Measurements from ENCODE around the gene C17orf67. TPM values are rescaled to one million over a fixed set of nuclear protein-coding genes. Genes with fewer than 3 reads are reported as not detected.

C17orf67 gene, protein sequence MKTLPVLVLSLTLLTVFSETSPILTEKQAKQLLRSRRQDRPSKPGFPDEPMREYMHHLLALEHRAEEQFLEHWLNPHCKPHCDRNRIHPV
- 0.17 TPM in 1 of 2 replicates, not detected in the other for total RNA-seq (2014; rRNA removed; shearing (Covaris generic))

DNA sequence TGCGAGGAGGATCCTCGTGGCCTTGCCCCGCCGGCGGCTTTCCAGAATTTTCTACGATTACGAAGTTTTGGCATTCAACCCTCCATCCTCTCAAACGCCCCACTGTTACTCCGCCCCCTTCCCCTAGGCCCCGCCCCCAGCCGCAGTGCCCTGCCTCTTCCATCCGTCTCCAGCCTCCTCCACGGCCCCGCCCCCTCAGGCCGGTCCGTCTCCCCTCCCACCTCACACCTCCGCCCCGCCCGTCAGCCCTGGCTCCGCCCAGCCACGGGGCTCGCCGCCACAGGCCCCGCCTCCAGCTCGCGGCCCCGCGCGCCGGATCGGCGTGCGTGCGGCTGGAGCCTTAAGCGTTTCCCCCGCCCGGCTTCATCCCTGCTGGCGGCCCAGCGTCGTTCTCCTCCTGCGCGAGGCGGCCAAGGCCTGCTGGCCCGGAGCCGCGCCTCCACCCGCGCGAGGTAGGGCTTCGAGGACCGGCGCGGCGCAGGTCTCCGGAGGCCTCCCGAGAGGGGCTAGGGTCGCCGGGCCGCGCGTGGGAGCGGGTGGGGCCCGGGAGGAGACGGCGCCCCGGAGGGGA lies at the start of gene C17orf67, which contains the start of gene DGKE:
Gene C17orf67, minus strand, starts transcription at position 112 of the 571 bp plus-strand sequence. CDS start 18,110 bp downstream, outside the sequence.
Gene DGKE, plus strand, starts transcription at position 343 of the 571 bp plus-strand sequence. CDS start 645 bp downstream, outside the sequence.
- DNase-seq (ENCODE audit: low read depth): peak; percentile 95

DNA sequence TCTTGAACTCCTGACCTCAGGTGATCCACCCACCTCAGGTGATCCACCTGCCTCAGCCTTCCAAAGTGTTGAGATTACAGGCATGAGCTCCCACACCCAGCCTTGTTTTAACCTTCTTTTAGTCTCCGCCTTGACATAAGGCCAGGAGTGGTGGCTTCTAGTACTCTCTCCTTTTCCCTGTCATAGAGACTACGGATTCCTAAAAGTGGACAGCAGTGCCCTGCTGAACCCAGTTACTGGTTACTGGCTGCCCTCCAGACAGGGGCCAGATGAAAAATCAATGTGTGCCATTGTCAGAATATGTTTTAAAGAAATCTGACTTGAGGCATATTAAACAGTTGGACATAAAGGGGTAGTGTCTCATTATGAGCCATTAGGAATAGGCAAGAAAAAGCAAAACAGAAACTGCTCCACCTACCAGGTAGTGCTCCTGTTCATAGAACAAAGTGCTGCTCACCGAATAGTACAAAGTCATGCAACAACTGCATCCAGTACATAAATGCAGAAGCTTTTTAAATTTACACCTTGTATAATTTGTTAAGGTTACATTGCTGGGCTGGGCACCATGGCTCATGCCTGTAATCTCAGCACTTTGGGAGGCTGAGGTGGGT lies 48.1 kb upstream of the C17orf67 start:
- DNase-seq (ENCODE audit: low read depth): no peak

DNA sequence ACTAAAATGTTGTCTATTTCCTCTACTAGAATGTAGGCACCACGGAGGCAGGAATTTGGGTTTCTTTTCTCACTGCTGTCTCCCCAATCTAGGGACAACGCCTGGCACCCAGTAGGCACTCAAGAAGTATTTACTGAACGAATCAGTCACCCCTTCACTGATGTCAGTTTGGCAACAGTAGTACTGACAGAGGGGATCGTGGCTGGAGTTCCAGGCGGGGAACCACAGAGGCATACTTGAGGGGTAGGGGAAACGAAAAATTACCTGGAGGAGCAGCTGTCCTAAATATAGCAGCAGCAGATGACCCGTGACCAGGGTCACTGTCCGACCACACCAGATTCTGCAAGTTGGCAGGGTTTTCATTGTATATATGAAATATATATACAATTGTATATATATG lies 46.9 kb upstream of the C17orf67 start:
- DNase-seq (ENCODE audit: low read depth): no peak

DNA sequence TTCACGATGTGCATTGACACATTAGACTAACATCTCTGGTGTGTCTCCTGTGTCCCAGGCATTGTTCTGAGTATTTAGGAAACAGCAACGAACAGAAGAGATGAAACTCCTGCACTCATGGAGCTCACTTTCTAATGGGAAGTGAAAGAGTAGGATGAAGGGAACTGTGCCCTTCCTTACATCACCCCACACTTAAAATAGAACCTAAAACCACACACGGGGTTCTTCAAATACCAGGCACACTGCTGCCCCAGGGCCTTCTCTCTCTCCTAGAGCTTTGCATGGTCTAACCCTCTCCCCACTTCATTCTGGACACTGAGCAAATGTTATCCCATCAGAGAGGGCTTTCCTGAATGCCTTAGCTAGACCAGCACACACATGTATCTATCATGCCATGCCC lies 46.4 kb upstream of the C17orf67 start:
- DNase-seq (ENCODE audit: low read depth): no peak

DNA sequence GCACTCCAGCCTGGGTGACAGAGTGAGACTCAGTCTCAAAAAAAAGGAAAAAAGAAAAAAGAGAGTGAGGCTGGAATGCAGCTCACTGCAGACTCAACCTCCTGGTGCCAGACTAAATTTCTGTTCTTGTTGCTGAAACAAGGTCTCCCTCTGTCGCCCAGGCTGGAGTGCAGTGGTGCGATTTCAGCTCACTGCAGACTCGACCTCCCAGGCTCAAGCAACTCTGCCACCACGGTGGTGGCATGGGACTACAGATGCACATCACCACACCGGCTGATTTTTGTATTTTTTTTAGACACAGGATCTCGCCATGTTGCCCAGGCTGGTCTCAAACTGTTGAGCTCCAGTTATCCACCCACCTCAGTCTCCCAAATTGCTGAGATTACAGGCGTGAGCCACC lies 45.6 kb upstream of the C17orf67 start:
- DNase-seq (ENCODE audit: low read depth): no peak

DNA sequence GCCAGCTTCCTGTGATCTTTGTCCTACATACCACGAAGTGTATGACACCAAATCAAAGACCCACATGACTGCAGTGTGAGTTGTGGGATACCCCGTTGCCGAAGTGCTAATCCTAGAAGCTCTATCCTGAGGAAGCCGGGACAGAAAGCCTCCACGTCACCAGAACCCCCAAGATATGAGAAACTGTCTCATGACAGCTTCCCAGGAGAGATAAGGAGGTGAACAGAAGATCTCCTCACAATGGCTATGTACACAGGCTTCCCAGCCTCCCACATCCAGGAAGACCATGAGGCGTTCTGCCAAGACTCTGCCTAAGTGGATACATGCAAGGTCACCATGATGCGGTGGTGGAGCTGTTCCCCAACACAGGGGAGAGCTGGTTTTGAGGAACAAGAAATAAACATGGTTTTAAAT lies 43.1 kb upstream of the C17orf67 start:
- DNase-seq (ENCODE audit: low read depth): no peak

DNA sequence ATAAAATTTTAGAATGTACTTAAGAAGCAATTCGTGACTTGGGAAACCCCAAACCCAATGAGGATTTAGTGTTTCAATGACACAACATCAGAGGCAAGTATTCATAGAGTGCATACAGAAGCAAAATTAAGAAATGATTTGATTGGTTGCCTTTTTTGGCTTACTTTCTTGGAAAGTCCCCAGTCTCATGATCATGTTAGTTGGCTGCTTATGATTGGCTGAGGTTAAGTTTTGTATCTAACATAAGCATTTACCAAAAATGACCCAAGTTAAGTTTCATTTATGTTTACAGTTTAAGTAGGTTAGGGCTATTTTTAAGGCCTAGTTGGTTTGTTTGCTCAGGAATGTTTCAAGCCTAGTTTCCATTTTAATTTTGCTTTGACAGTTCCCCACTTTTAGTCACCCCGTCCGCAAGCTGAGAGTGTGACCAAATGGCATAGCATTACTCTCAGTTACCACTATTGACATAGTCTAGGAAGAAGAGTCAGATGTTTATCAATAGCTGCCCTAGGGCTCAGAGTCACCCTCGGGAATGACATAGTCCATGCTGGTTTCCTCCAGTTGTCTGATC lies 36.4 kb upstream of the C17orf67 start:
- no peak for DNase-seq (ENCODE audit: low read depth)

DNA sequence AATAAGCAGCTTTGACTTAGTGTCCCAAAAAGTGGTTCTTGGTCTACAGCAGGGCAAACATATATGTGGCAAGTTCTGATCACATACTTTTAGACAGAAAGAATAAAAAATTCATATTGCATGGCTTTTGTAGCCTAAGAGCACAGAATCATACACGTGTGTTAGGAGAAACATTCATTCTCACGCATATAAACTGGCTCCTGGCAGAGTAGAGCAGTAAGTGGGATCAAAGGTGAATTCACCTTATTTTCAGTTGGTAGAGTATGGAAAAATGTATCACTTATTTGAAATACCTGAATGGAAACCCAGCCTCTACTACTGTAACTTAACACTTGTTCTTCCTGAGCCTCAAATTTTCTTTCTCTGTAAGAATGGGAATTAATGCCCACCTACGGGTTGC lies 35.0 kb upstream of the C17orf67 start:
- DNase-seq (ENCODE audit: low read depth): no peak

DNA sequence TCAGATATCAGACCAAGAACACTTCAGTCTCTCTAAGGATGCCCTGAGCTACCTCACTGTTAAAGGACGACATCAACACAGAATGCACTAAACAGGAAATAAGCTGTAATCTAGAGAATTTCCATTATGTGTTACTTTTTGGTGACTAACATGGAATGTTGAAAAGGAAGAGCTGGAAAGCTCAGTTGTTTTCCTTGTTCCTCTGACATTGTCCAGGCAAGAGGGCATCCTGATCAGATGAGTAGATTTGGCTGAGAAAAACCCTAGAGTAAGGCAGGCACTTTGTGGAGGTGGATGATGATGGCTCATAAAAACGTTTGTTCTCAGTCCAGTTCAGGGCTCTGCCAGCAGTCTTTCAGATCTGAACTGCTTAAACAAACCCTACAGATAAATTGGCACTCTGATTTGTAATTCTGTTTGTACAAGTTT lies 34.2 kb upstream of the C17orf67 start:
- no peak for DNase-seq (ENCODE audit: low read depth)

DNA sequence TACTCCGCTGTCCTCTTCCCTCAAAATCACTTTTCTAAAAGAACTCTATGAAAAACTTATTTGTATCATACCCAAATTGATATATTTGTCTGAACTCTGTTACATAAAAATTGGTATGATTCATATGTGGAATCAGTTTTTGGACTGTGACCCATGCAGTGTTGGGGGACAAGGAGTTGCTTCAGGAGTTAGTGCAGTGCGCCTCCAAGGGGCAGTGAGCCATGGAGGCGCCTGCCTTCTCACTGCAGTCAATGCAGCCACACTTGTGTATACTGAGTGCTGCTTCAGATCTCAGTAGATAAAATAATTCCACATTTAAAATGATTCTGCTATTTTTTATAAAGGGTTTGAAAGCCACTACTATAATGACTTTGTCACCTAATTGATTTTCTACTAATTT lies 32.8 kb upstream of the C17orf67 start:
- no peak for DNase-seq (ENCODE audit: low read depth)

DNA sequence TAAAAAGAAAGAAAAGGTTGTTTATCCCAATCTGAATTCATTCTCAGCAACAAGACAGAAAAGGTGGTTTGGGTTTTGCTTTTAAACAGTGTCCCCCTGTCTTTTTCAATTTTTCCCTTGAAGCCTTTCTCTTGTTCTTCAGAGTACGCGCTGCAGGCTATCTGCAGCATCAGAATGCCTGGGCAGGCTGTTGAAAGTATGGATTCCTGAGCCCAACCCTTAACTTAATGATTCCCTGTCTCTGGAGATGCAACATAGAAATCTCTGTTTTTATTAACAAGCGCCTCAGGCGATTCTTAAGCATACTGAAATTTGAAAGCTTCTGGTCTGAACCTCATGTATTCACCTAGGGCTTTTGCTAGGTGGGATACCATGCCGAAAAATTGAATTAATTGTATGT lies 32.4 kb upstream of the C17orf67 start:
- no peak for DNase-seq (ENCODE audit: low read depth)

DNA sequence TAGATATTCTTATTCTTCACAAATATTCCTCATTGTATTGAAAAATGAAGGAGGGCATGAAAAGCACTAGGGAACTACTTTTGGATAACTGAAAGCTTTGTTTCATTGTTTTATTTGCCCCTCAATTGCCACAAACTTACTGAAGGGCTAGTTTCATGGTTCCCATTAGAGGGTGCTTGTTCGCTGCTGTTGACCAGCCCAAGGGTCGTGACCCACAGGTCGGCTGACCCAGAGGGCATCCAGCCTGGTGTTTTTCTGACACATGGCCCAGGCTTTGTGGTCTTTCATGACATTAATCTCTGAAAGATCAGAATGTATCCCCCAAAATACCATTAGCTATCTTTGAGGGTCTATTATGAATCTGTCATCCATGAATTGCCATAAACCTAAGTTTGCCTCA lies 30.3 kb upstream of the C17orf67 start:
- DNase-seq (ENCODE audit: low read depth): no peak

DNA sequence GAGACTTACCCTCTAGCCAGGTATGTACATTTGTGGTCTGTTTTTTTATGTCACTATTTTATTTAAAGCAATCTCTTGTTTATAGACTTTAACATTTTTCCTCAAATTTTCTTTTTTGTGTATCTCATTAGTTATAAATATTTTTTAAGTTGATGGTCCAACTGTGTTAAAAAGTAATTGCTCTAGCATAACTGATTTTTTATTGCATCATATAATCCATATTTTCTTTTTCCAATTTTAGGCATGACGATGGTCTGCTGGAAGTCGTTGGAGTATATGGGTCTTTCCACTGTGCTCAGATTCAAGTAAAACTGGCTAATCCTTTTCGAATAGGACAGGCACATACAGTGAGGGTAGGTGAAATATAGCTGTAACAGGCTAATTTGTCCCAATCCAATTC lies 28.2 kb upstream of the C17orf67 start:
- no peak for DNase-seq (ENCODE audit: low read depth)

DNA sequence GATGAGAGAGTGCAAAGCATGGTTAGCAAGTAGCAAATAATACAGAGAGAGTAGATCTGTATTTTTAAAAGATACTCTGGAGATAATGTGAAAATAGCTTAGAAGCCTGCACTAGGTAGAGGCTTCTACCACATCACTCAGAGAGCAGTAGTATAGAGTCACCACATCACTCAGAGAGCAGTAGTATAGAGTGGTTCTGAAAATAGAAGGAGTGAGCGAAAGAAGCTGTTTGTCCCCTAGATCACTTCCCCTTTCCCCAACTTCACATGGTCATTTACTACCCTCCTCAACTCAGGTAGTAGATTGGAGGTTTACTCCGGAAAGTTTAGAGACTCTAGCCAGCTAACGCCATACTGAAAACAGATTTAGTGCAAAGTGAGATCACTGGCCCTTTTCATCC lies 17.3 kb upstream of the C17orf67 start:
- no peak for DNase-seq (ENCODE audit: low read depth)

DNA sequence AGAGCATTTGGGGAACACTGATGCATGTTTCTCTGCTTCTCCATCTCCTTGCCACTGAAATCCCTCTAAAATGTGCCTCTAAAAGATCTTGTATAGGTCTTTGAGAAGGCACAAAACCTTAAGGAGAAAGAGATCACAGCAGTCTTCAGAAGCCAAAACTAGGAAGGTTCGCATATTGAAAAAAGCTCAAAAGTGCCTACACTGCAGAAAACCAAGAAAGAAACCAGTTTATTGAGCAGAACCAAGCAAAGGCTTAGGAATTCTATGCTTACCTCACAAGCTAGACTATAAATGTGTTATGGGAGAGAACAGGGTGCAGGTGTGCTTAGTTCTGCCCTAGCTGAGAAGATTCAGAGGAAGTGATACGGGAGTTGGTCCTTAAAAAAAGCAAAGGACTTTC lies 16.9 kb upstream of the C17orf67 start:
- no peak for DNase-seq (ENCODE audit: low read depth)

DNA sequence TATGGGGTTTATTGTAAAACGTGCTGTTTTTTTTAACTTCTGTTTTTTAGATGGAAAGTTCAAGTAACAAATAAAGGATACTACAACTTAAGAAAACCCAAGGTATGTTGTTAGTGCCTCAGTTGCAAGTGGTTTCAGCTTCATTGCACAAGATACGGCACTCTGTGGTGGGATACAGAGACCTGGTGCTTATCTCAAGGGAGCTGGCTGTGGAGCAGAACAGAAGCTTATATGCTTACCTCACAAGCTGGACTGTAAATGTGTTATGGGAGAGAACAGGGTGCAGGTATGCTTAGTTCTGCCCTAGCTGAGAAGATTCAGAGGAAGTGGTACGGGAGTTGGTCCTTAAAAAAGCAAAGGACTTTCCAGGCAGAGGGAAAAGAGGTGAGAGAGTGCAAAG lies 15.4 kb upstream of the C17orf67 start:
- DNase-seq (ENCODE audit: low read depth): no peak

DNA sequence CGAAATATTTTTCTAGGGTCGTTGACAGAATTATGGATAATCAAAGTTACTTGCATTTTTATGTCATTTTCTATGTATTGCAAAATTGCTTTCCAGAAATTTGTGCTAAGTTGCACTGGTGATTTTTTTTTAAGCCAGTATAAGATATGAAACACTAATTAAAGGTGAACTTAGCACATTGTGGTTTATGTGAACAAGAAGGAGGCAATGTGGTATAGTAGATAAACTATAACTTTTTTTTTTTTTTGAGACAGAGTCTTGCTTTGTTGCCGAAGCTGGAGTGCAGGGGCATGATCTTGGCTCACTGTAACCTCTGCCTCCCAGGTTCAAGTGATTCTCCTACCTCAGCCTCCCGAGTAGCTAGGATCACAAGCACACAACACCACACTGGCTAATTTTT lies 13.4 kb upstream of the C17orf67 start:
- no peak for DNase-seq (ENCODE audit: low read depth)

DNA sequence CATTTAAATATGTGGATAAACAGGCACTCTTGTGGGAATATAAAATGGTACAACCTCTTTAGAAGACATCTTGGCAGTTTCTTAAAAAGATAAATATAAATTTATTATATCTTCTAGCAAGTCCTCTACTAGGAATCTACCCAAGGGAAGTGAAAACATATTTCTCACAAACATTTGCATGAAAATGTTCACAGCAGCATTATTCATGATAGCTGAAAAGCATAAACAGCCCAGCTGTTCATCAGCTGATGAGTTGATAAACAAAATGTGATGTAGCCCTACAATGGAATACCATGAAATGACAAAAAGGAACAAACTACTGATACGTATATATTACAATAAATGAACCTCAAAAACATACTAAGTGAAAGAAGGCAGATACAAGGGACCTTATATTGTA lies 12.2 kb upstream of the C17orf67 start:
- no peak for DNase-seq (ENCODE audit: low read depth)

DNA sequence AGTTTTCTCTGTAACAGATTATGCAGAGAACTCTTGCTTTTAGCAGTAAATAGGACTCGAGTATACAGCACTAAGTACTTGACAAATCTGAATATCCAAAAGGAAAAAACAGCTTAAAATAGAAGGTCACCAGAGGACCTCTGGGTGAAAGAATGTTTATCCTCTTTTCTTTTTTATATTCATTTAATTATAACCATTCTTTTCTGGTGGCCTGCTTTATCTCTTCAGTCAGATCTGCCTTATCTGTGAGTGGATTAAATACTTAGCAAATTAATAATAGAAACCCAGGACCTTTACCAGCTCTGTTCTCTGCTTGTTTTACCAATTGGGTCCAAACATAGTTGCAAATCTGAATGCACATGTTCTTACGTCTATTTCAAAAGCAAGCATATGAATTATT lies 8.9 kb upstream of the C17orf67 start:
- no peak for DNase-seq (ENCODE audit: low read depth)

DNA sequence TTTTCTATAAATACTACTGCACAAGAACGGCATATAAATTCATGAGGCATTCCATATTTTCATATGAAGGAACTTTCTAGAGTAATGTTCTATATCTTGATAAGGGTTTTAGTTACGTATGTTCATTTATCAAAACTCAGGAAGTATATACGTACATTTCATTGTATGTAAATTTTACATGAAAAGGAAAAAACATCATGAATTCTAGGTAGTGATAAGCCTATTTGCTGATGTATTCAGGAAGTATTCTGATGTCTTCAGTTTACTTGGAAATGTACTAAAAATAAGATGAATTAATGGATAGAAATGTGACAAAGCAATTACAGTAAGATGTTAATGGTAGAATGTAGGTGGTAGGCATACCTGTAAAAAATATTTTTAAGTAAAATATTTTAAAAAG lies 5.0 kb upstream of the C17orf67 start:
- DNase-seq (ENCODE audit: low read depth): no peak

DNA sequence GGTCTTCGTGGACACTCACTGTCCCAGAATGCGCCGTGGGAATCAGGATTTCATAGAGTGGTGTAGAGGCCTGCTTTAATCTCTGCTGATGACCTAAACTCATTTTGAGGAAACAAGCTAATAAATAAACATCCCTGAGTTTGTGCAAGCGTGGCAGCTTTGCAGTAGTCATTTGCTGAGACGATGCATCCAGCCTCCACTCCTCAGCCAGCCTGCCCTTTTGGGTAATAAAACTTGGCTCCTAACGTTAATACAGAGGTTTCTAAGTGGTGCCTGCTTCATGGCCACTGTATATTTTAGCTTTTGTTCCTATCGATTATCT lies 1.5 kb upstream of the C17orf67 start:
- no peak for DNase-seq (ENCODE audit: low read depth)

DNA sequence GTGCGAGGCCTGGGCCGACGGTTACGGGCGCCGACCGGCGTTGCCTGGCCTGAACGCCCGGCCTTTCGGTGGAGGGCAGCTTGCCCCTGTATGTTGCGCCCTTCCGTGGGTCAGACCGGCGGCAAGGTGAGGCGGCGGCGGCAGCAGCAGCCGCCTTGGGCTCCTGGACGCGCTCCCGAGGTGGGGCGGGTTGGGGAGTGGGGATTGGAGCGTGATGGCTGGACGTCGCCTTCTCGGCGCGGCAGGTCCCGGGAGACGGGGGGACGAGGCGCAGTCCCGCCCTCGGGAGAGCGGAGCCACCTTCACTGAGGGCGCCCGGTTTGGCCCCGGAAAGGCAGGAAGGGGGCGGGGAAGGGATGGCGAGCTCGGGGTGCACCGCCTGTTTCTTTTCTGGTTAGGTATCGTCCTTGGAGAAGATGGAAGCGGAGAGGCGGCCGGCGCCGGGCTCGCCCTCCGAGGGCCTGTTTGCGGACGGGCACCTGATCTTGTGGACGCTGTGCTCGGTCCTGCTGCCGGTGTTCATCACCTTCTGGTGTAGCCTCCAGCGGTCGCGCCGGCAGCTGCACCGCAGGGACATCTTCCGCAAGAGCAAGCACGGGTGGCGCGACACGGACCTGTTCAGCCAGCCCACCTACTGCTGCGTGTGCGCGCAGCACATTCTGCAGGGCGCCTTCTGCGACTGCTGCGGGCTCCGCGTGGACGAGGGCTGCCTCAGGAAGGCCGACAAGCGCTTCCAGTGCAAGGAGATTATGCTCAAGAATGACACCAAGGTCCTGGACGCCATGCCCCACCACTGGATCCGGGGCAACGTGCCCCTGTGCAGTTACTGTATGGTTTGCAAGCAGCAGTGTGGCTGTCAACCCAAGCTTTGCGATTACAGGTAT lies 902 bp upstream of the C17orf67 start:
- no peak for DNase-seq (ENCODE audit: low read depth)

All from Daoy (cell line).